NCI-H1930 (cell line): ENCODE measurements around the gene TNFRSF11A.

ENCODE experiments used
- DNase-seq, 2 experiments: peaks; one replicate each; lab custom pipeline; 2025; lab: John Stamatoyannopoulos, UW

TNFRSF11A gene

DNA sequence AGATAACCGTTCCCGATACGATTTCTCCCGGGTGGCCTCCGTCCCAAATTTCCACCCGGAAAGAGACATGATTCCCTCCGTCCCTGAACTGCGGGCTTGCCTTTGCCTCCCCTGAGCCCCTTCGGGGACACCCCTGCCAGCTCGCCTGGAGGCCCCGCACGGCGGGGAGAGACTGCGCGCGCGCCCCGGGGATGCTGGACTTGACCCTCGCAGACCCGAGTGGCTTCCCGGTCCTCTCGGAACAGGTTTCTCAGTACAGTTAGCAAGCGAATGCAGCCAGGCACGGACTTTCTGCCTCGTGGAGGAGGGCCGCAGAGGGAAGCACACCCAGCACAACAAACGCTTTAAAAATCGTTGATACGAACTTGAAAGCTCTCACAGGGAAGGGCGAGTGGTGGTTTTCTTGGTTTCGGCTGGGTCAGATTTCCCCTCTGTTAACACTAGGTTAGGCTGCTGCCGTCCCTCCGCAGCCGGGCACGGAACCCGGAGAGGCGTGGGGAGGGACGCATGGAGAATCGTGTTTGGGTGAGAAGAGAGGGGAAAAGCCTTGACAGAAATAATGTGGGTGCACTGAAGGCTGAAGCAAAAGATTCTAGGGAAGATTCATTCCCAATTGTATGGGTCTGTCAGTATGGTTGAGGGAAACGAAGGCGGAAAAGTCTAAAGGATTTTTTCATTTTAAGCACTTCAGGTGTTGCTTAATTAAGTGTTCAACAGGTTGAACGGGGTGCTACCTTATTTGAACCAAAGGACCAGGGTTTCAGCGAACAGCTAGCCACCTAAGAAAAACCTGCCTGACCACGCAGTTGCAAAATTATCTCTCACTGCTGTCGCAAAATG is 916 bp downstream of the TNFRSF11A start:
- no peak for DNase-seq

DNA sequence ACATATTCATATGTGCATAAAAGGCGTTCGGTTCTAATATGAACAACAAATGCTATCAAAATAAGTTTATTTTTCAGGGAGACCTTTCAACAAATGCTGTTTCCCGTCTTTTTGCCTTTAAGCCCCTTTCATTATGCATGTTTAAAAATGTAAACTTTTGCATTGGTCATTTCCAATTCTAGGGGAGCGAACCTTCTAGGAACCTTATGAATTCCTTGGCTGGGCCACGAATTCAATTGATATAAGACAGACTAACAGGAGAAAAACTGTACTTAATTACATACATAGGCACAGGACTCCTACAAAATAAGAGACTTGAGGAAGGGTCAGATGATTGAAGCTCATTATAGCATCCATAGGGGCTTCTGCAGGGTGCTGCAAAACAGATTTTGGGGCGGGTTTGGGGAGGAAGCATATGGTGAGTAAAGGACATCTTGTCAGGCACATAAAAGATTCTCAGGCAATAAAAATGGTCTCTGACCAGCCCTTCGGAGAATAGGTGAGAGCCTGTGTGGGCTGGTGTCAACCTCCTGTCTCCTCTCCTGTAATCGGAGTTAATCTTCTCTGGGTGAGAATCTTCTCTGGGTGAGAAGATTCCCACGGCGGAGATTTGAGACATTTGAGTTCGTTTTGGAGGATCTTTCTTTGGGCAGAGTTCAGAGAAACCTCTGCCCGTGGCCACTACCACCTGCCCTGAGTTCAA is 1.7 kb downstream of the TNFRSF11A start:
- no peak for DNase-seq

DNA sequence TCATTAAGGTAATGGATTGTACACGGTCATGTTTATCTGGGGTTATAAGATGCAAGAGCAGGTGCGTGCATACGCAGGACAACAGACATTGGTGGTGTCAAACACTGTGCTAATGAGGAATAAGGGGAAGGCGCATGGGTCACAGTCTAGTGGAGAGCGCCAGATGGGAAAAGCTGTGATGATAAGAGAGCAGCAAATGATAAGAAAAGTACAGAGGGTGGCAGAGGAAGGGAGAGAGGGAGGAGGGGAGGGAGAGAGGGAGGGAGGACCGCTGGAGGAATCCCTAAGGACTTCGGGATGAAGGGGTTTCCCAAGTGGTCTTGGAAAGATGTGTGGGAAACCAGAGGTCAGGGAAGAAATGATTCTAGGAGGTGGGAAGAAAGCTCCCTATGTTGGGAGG is 2.9 kb downstream of the TNFRSF11A start:
- no peak for DNase-seq

DNA sequence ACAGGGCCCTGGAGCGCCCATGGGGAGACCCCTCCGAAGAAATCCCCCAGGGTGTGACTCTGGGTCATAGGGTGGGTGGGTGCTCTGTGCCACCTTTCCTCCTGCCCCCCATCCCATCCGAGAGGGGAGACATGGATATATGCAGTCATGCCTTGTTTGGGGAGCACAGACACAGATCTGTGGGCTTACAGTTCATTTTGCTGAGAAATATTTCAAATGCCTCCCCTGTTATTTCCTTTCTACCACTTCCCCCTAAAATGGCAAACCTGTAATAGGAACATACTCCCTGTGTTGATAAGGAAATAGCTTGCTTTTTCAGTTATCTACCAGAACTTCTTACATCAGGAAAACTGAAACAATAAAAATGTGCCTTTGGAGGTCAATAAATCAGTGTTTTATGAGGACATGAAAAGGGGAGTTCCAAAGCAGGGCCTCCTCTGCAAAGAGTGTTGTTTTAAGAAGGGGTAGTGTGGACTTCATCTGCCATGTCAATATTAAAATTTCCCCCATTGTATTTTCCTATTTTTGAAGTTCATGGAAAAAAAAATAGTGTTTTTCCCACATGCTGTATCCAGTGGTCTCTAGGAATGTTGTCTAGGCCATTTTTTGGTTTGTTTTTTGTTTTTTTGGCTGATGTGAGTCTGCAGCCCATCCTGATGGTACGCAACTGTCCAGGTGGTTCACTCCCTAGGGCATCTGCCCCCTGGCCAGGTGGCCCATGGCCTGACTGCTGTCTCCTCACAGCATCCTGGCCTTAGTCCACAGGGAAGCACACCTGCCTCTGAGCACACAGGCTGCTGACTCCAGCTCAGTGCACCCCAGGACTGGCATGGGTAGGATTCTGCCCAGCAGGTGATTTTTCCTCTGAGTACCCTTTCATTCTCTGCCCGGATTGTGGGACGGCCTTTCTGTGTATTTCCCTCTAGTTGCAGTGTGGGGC is 3.7 kb downstream of the TNFRSF11A start:
- no peak for DNase-seq

DNA sequence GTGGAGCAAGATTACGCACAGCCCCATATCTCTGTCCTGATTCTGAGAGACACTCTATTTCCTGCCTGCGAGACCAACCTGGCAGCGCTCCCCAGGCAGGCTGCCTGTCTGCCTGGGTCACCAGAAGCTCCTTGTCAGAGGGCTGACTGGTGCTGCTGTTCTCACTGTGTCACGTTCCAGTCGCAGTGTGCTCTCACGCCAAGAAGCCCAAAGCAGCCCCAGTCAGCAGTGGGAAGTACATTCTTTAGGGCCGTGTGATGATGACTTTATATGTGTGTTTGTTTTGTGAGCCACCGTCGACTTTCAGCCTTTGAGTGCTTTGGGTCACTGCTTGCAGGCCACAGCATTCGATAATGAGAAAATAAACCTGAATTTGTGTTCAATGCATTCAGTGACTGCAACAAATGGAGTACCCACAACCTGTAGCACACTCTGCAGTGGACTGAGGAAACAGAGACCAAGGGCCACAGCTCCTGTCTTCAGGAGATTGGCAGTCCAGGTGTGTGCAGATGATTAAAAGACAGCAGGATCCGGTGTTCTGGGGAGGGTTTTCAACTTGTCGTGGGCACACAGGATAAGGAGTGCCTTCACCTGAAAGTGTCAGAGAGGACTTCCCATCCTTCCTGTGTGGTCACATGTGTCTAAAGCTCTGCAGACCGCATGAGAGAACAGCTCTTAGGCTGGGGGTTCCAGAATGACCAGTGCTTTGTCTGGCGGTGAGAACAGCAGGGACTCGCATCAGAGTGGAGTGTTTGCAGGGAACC is 4.8 kb downstream of the TNFRSF11A start:
- no peak for DNase-seq

DNA sequence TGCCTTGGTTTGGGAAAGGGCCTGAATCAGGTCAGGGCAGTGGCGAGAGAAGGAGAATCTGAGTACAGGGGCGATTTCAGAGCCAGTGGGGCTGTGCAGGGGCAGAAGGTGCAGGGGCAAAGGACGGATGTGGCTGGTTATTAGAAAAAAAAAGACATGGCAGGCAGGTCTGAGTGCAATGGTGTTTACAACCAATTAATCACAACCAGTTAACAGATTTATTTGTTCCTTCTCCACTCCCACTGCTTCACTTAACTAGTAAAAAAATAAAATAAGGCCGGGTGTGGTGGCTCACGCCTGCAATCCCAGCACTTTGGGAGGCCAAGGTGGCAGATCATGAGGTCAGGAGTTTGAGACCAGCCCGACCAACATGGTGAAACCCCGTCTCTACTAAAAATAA is 5.5 kb downstream of the TNFRSF11A start:
- DNase-seq, result no peak

DNA sequence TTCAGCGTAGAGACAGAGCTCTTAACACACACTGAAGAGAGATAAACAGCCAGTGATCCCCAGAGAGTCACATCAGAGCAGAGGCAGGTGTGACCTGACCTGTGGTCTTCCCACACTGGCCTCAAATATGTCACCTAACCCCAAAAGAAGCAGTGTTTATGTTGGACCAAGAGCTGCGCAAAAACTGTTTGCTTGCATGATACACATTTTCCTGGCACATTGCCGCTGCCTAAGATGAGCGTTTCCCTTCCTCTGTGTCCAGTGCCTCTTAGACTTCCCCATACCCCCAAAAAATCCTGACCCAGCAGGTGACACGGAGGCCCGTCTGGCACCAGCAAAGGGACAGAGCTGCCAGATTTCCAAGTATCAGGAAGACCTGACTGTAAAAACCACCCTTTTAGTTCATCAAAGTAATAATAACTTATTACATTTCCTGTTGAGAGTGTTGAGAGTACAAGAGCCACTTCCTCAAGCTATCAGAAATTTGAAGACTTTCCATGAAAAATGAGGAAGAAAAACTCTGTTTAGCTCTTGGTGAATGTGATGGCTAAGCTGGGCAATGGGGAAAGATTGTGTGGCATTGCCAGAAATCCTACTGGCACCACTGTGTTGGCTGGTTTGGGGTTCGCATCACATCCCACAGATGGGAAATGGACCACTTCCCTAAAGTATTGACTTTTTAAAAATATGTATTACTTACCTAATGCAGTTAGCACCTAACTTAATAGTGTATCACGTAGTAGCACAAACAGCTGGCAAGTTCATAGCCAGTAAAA is 6.7 kb downstream of the TNFRSF11A start:
- DNase-seq, result no peak

DNA sequence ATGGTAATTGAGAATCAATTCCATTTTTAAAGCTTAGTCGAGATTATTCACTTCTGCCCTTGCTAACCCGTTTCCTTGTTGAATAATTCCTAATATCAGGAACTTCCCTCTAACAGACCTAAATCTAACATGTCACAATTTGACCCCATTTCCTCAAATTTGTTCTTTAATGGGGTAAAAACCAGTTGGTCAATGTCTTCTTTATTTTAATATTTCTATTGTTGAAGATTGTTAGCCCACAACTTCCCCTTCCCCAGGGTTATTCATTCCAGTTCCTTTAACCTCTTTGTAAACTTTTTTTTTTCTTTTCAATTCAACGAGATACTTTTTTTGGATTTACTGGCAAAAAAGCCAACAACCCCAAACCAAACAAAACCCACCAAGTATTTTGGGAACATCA is 7.3 kb downstream of the TNFRSF11A start:
- no peak for DNase-seq

DNA sequence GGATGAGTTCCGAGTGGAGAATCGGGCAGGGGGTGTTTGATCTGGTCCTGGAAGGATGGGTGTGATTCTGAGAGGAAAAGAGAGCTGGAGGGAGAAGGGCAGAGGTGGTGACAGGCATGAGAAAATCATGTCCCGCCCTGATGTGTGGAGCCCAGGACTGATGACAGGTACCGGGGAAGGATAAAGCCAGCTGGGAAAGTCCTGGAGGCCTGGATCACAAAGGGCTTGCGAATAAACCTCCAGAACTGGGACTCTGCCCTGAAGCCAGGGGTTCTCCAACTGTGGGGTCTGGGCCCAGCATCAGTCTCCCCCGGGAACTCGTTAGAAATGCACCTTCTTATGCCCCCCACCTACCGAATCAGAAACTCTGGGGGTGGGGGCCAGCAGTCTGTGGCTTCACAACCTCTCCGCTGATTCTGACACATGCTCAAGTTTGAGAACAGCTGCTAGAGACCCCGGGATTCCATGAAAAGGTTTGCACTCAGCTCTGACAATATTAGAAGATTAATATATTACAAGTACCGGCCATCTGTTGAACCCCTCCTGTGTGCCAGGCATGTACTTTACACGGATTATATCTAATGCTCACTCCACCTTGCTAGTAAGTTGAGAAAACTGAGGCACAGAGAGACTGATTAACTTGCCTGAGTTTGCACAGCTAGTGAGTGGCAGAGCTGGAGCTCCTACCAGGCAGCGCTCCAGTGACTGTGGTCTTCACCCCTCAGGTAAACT is 8.0 kb downstream of the TNFRSF11A start:
- no peak for DNase-seq

DNA sequence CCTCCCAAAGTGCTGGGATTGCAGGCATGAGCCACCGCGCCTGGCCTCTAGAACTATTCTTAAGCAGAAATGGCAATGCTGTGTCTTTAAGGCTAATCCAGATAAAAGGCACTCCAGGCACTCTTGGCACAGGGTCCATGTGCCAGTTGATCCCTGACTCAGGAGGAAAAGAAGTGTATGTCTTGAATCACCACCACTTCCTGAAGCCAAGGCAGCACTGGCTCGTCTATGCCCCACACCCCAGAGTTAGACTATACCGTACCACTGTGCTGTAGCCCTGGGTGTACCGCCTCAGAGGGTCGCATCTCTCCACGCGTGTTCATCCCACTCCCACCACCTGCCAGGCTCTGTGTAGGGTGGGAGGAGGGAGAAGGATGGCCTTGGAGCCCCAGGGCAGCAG is 9.0 kb downstream of the TNFRSF11A start:
- no peak for DNase-seq

DNA sequence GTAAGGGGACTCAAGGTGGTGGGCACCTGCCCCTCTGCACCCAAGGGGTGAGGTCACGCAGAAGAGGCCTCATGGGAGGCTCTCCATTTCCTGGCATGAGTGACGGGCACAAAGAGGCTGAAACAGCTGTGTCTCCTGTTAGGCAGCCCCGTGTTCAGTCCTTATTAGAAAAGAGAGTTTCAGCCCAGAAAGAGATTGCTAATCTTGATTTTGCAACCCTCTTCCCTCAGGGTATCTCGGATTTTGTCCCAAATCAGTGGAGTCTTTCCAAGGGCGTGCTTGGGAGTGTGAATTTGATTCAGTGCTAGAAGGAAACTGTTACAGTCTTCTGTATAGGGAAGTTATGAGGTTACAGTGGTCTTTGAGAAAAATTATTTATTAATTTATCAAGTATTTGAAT is 10.4 kb downstream of the TNFRSF11A start:
- DNase-seq, result no peak

DNA sequence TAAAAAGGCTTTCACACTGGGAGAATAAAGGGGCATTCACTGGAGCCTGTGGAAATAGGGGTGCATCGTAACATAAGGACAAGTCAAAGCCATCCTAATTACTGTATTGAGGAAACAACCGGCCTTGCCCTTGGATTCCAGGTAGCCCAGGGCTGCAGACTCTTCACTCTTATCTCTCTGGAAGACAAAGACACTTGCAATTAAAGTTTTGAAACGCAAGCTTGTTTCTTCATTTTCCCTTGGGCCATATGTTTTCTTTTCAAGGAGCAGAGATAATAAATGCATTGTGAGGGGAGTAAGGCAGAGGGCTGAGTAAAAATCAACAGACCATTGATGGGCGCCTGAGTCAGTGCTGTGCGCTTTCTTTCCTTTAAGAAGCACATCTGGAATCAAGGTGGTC is 11.5 kb downstream of the TNFRSF11A start:
- DNase-seq, result no peak

DNA sequence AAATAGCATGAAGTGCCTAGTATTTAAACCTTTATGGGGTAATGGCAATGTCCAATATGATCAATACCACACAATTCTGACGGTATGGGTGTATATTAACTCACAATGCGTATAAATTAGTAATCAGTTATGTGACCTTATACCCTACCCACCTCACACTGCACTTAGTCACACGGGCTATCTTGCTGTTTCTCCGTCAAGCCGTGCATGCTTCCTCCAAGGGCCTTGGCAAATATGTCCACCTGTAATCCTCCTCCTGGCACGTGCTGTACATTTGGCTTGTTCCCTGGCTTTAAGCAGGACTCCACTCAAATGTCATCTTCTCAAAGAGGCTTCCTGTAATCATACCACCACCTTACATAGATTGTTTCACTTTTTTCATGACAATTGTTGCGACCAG is 12.2 kb downstream of the TNFRSF11A start:
- DNase-seq, result no peak

DNA sequence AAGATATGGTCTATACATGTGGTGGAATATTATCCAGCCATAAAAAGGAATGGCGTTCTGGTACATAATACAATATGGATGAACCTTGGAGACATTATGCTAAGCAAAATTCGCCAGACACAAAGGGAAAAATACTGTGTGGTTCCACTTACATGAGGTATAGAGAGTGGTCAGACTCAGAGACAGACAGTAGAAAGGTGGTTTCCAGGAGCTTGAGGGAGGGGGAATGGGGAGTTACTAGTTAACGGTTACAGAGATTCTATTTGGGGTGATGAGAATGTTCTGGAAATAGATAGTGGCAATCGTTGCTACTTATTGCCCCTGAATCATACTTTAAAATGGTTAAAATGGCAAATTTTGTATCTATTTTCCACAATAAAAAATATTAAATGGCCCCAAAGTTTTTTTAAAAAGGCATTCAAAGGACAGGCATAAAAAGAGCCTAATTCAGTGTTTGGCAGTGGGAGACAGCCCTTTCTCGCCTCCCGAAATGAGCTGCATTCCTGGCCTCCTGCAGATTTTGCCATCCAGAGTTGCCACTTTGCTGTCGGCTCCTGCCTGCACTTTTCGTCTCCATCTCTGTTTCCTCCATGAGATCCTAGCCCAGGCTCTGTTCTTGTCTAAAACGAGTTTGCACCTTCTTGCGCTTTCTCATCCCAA is 13.5 kb downstream of the TNFRSF11A start:
- DNase-seq, result no peak

DNA sequence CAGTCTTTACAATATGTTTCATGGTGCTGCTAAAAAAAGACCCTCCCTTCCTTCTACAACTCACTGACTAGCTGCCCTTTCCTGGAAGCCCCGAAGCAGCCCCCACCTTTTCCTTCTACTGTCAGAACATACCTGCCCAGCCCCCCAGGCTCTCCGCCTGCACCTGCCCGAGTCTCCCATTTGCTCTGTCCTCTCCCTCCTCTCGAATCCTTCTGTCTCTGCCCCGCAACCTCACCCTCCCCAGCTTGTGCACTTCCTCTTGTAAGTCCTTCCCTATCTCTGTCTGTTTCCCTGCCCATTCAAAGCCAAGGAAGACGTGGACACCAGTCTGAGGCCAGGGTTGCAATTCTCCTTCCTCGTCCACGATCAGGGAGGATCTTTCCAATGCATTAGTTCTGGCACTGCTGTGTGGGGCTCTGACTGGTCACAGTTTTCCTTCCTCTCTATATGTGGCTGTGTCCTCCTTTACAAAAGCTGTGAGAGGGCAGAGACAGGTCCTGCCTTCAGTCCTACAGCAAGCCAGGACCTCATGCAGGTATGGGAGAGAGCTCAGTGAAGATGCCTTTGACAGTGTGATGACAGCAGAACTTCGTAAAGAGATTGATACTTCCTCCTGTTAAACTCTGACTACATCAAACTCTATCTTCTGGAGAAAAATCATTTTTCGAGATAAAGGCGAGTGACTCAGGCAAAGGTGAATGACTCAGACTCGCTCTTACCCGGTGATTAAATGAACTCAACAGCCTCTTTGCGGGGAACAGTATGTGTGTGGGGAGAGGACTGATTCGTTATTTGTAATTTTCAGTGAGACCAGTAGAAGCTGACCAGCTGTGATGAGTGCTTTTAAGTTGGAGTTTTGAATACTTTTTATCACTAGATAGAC is 14.2 kb downstream of the TNFRSF11A start:
- no peak for DNase-seq

DNA sequence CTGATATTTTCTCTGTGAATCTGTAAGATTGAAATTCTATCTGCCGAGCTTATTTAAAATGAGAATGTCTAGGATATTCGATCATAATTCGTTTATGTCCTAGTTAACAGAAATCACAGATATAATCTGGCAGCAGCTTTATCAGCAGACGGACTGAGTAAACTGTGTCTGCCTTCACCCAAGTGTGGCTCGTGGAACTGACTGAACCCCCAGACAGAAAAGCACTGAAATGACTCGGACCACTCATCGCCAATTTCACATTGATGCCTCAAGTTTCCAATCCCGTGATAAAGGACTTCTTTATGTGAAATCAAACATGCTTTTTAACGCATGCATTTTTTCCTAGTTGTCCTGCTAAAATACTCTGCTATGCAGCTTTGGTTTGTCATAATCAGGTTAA is 15.9 kb downstream of the TNFRSF11A start:
- no peak for DNase-seq

DNA sequence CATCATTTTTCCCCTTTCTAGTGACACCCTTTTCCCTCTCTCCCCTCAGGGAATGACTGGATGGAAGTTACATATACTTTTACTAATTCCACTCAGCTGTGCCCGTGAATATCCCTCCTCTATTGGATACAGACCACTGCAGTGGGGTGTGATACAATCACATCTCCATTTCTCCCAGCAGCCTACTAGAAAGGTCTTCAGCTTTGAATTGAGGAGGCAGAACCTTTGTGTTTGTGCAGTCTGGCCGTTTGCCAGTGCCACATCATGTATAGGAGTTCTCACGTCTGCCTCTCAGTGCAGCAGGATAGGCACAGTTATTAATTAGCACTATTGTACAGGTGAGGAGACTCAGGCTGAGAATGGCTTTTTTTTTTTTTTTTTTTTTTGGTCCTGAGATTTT is 16.4 kb downstream of the TNFRSF11A start:
- no peak for DNase-seq

DNA sequence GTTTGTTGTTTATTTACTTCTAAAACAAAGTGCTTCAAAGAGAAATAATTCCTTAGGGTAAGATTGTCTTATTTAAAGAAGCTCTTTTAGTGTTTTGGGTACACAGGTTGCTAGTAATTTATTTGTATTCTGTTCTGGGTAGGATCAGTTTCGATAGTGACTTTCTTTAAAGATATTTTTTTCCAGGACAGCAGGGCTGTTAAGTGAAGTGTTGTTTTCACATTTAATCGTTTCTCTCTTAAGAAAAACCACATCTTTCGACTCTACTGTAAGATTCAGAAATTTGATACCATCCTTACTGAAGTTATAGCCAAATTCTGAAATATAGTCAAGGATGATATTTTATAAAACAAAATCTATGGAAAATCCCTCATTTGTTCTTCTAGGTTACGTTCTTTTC is 17.8 kb downstream of the TNFRSF11A start:
- DNase-seq, result no peak

DNA sequence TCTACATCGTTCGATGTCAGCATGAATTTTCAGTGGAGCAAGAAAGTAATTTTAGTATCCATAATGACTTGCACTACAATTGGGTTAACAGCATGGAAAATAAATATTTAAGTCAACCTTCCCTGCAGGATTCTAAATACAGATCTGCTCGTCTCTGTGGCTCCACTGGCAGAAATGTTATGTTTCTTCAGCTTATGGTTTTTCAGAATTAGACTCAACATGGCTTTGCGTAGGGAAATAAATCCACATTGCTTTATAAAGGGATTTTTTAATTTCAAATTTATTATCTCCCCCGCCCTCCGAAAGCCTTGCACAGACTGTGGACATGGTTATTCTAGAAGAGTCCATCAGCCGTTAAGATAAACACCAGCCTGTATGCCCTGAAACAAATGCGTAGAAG is 18.2 kb downstream of the TNFRSF11A start:
- no peak for DNase-seq
